ENCODE measurements around the gene APOC3.

- TF ChIP-seq EZH2 (IDR thresholded peaks at IDR 0.05; ENCODE audit: low read depth, unreplicated experiment) (no peak), CTCF (conservative IDR thresholded peaks at IDR 0.05; ENCODE audit: low read depth in 2 of 2) (no peak), REST (IDR thresholded peaks at IDR 0.05; ENCODE audit: unreplicated experiment) (no peak), POLR2AphosphoS5 (IDR thresholded peaks at IDR 0.05; ENCODE audit: low read depth) (no peak), CREB1 (CRISPR knock-in tag; IDR thresholded peaks at IDR 0.05; ENCODE audit: low read depth) (no peak), JUNB (IDR thresholded peaks at IDR 0.05; ENCODE audit: unreplicated experiment) (no peak), ETS1 (IDR thresholded peaks at IDR 0.05) (no peak), EZH2phosphoT487 (IDR thresholded peaks at IDR 0.05; ENCODE audit: unreplicated experiment) (no peak), ZNF331 (CRISPR knock-in tag; IDR thresholded peaks at IDR 0.05; ENCODE audit: low read depth) (no peak)
Observed at GRCh38 chr11:116793772-116794097, 36.0 kb upstream of the APOC3 start.

All from GM23338 (cell line).